H1 (cell line): ENCODE measurements around the gene FADS3. TPM values are rescaled to one million over a fixed set of nuclear protein-coding genes. Genes with fewer than 3 reads are reported as not detected.

Experiments used
- CTCF ChIA-PET: fragments of 300-600 bp; sonication (Branson Sonifier 250); formaldehyde crosslinking; loops from one replicate; lab custom pipeline; 2021; ENCODE audit not compliant: partially characterized antibody; lab: Charles Lee
- POLR2A ChIA-PET: fragments of 300-600 bp; sonication (Branson Sonifier 250); formaldehyde crosslinking; loops from one replicate; lab custom pipeline; 2021; ENCODE audit warnings: inconsistent platforms; ENCODE audit not compliant: partially characterized antibody; lab: Charles Lee
- DNase-seq, 2 experiments: peaks; one replicate each; pipeline versions ENCODE4 v3.0.0 to v3.0.0-alpha.2; 2010 to 2022; ENCODE audit warnings: low spot score in 2 of 2, low read depth in 1 of 2, mixed read lengths in 1 of 2
- FAIRE-seq: peaks from 2 replicates; lab custom pipeline; 2011; peaks lifted over from hg19 to GRCh38; lab: Jason Lieb, UNC
- H2AFZ ChIP-seq: 2 replicates; pipeline ENCODE4 v1.8.1; 2012; ENCODE audit warnings: low read length, inconsistent platforms
- H2AK5ac ChIP-seq: 2 replicates; pipeline ENCODE4 v1.6.1; 2013; ENCODE audit warnings: low read depth, low read length
- H2BK120ac ChIP-seq: replicated peaks from 2 replicates; pipeline ENCODE3; 2013; ENCODE audit warnings: low read depth, low read length, inconsistent platforms
- H2BK12ac ChIP-seq: 2 replicates; pipeline ENCODE4 v1.6.1; 2013; ENCODE audit warnings: low read depth, low read length
- H2BK15ac ChIP-seq: 2 replicates; pipeline ENCODE4 v1.6.1; 2013; ENCODE audit warnings: low read length
- H2BK20ac ChIP-seq: 2 replicates; pipeline ENCODE4 v1.6.1; 2013; ENCODE audit warnings: low read length
- H2BK5ac ChIP-seq: 2 replicates; pipeline ENCODE4 v1.6.1; 2013; ENCODE audit warnings: low read depth, low read length
- H3K14ac ChIP-seq: 2 replicates; pipeline ENCODE4 v1.6.1; 2013; ENCODE audit warnings: inconsistent platforms; ENCODE audit not compliant: insufficient read length
- H3K18ac ChIP-seq: 2 replicates; pipeline ENCODE4 v1.6.1; 2013; ENCODE audit warnings: low read length; ENCODE audit errors: extremely low read depth
- H3K23ac ChIP-seq: 2 replicates; pipeline ENCODE4 v1.6.1; 2013; ENCODE audit warnings: inconsistent platforms; ENCODE audit not compliant: insufficient read length
- H3K23me2 ChIP-seq: 2 replicates; pipeline ENCODE4 v1.6.1; 2013; ENCODE audit warnings: low read depth, low read length
- H3K27ac ChIP-seq: 2 replicates; pipeline ENCODE4 v1.6.1; 2011; ENCODE audit warnings: low read depth, low read length, inconsistent platforms
- H3K27me3 ChIP-seq, 4 experiments: replicated peaks in 1 of 4; 1 replicate in 1 of 4; 2 replicates in 3 of 4; pipeline versions ENCODE4 v1.6.1 to v1.8.1; 2011 to 2013; ENCODE audit warnings: low read length in 3 of 4, mild to moderate bottlenecking in 3 of 4, inconsistent platforms in 2 of 4, mixed read lengths in 2 of 4, moderate library complexity in 1 of 4; ENCODE audit not compliant: control insufficient read depth in 3 of 4, insufficient read depth in 3 of 4; ENCODE audit errors: extremely low read depth in 1 of 4
- H3K36me3 ChIP-seq, 4 experiments: 2 replicates each; pipeline versions ENCODE4 v1.6.1 to v1.8.1; 2011 to 2013; ENCODE audit warnings: mild to moderate bottlenecking in 4 of 4, low read length in 3 of 4, moderate library complexity in 2 of 4, control low read depth in 1 of 4, inconsistent platforms in 1 of 4; ENCODE audit not compliant: insufficient read depth in 4 of 4, control insufficient read depth in 2 of 4
- H3K4ac ChIP-seq: replicated peaks from 2 replicates; pipeline ENCODE3; 2013; ENCODE audit warnings: low read length, low read depth, mixed read lengths, inconsistent platforms; ENCODE audit not compliant: insufficient read length
- H3K4me1 ChIP-seq, 4 experiments: replicated peaks in 1 of 4; 1 replicate in 1 of 4; 2 replicates in 3 of 4; pipeline versions ENCODE4 v1.6.1 to v1.8.1; 2011 to 2013; ENCODE audit warnings: low read length in 3 of 4, inconsistent platforms in 2 of 4, mixed read lengths in 1 of 4; ENCODE audit not compliant: insufficient read depth in 4 of 4, control insufficient read depth in 3 of 4
- H3K4me2 ChIP-seq, 2 experiments: 2 replicates each; pipeline versions ENCODE4 v1.6.1 to v1.8.1; 2011 to 2013; ENCODE audit warnings: low read depth in 2 of 2, low read length in 2 of 2, control low read depth in 1 of 2, inconsistent platforms in 1 of 2, mild to moderate bottlenecking in 1 of 2; ENCODE audit not compliant: insufficient read depth in 1 of 2
- H3K4me3 ChIP-seq, 4 experiments: fragments of 200-600, 300-600 bp in 1 of 4; sonication (generic), shearing (Covaris generic), sonication (Bioruptor Twin) in 1 of 4; 2 replicates each; pipeline versions ENCODE4 v1.5.1 to v1.8.1; 2011 to 2016; ENCODE audit warnings: low read length in 4 of 4, low read depth in 3 of 4, control low read depth in 2 of 4, inconsistent platforms in 2 of 4, mild to moderate bottlenecking in 2 of 4, mixed read lengths in 1 of 4, moderate library complexity in 1 of 4; ENCODE audit not compliant: insufficient read depth in 2 of 4; ENCODE audit errors: extremely low read depth in 1 of 4
- H3K56ac ChIP-seq: replicated peaks from 2 replicates; pipeline ENCODE3; 2013; ENCODE audit warnings: low read depth, mild to moderate bottlenecking, mixed read lengths, low read length, inconsistent platforms; ENCODE audit not compliant: insufficient read length
- H3K79me1 ChIP-seq: 2 replicates; pipeline ENCODE4 v1.6.1; 2013; ENCODE audit warnings: low read depth, low read length, control low read depth
- H3K79me2 ChIP-seq, 2 experiments: 2 replicates each; pipeline versions ENCODE4 v1.6.1 to v1.8.1; 2012 to 2013; ENCODE audit warnings: low read length in 2 of 2, mild to moderate bottlenecking in 2 of 2, inconsistent platforms in 1 of 2; ENCODE audit not compliant: insufficient read depth in 2 of 2, control insufficient read depth in 1 of 2
- H3K9ac ChIP-seq, 4 experiments: replicated peaks in 1 of 4; 1 replicate in 1 of 4; 2 replicates in 3 of 4; pipeline versions ENCODE4 v1.6.1 to v1.8.1; 2011 to 2013; ENCODE audit warnings: low read depth in 3 of 4, low read length in 3 of 4, control low read depth in 2 of 4, mild to moderate bottlenecking in 2 of 4, moderate library complexity in 2 of 4, inconsistent platforms in 1 of 4; ENCODE audit errors: extremely low read depth in 1 of 4
- H3K9me3 ChIP-seq, 2 experiments: 2 replicates each; pipeline versions ENCODE4 v1.6.1 to v1.8.1; 2012 to 2013; ENCODE audit warnings: mild to moderate bottlenecking in 2 of 2, moderate library complexity in 2 of 2, control low read depth in 1 of 2, inconsistent platforms in 1 of 2, low read depth in 1 of 2, low read length in 1 of 2, mixed read lengths in 1 of 2; ENCODE audit not compliant: insufficient read depth in 2 of 2
- H4K20me1 ChIP-seq, 2 experiments: replicated peaks in 1 of 2; 2 replicates each; pipeline versions ENCODE3 to v1.8.1; 2011 to 2013; ENCODE audit warnings: inconsistent platforms in 2 of 2, low read length in 2 of 2, mild to moderate bottlenecking in 1 of 2; ENCODE audit not compliant: insufficient read depth in 2 of 2, control insufficient read depth in 1 of 2
- H4K5ac ChIP-seq: 2 replicates; pipeline ENCODE4 v1.6.1; 2013; ENCODE audit warnings: low read length, low read depth, mixed read lengths, inconsistent platforms; ENCODE audit not compliant: insufficient read length
- H4K8ac ChIP-seq: 2 replicates; pipeline ENCODE4 v1.8.0; 2013; ENCODE audit warnings: mild to moderate bottlenecking, moderate library complexity, low read length, inconsistent platforms; ENCODE audit not compliant: insufficient read depth; ENCODE audit errors: extremely low read depth
- H4K91ac ChIP-seq: replicated peaks from 2 replicates; pipeline ENCODE3; 2013; ENCODE audit warnings: low read length, mixed read lengths, inconsistent platforms; ENCODE audit not compliant: insufficient read length
- BACH1 ChIP-seq: IDR thresholded peaks from 2 replicates; pipeline ENCODE4 v1.6.1; 2012; ENCODE audit warnings: low read length, improper control_type of control experiment
- CBX5 ChIP-seq: fragments of 300-800, 300-1000 bp; sonication (generic); IDR thresholded peaks from 2 replicates; pipeline ENCODE4 v1.7.1; 2016; ENCODE audit warnings: antibody characterized with exemption, low read length, low read depth
- CREB1 ChIP-seq: IDR thresholded peaks from 2 replicates; pipeline ENCODE4 v1.6.1; 2012; ENCODE audit warnings: inconsistent platforms
- CTCF ChIP-seq, 3 experiments: IDR thresholded peaks; 1 replicate in 2 of 3; 2 replicates in 1 of 3; pipeline versions ENCODE4 v1.5.1 to v1.6.1; 2011; ENCODE audit warnings: low read length in 3 of 3, mild to moderate bottlenecking in 3 of 3, inconsistent platforms in 2 of 3, low read depth in 1 of 3, moderate library complexity in 1 of 3; ENCODE audit not compliant: insufficient read depth in 1 of 3; ENCODE audit errors: control extremely low read depth in 1 of 3
- EGR1 ChIP-seq: IDR thresholded peaks from 2 replicates; pipeline ENCODE4 v1.6.1; 2011; ENCODE audit warnings: low read depth, low read length, borderline replicate concordance
- HDAC2 ChIP-seq, 2 experiments: fragments of 300-600 bp in 1 of 2; sonication (generic) in 1 of 2; IDR thresholded peaks; 2 replicates each; pipeline ENCODE4 v1.6.1; 2011 to 2012; ENCODE audit warnings: low read depth in 2 of 2, low read length in 2 of 2, mild to moderate bottlenecking in 2 of 2, moderate library complexity in 2 of 2, borderline replicate concordance in 1 of 2, inconsistent platforms in 1 of 2
- KDM1A ChIP-seq: fragments of 200-600, 300-600 bp; sonication (generic); IDR thresholded peaks from 2 replicates; pipeline ENCODE4 v1.7.1; 2016; ENCODE audit warnings: mild to moderate bottlenecking, low read length, borderline replicate concordance
- KDM4A ChIP-seq: IDR thresholded peaks from one replicate; pipeline ENCODE4 v1.7.1; 2012; ENCODE audit warnings: low read depth, mild to moderate bottlenecking, moderate library complexity, low read length, inconsistent platforms; ENCODE audit not compliant: severe bottlenecking
- NANOG ChIP-seq: IDR thresholded peaks from 2 replicates; pipeline ENCODE4 v1.6.1; 2011; ENCODE audit warnings: low read length, low read depth, mild to moderate bottlenecking, inconsistent platforms; ENCODE audit not compliant: insufficient read depth, poor library complexity, severe bottlenecking
- SP2 ChIP-seq: IDR thresholded peaks from 2 replicates; pipeline ENCODE4 v1.6.1; 2012; ENCODE audit warnings: mild to moderate bottlenecking, low read length, inconsistent platforms
- SP4 ChIP-seq: IDR thresholded peaks from 2 replicates; pipeline ENCODE4 v1.6.1; 2012; ENCODE audit warnings: low read length, inconsistent platforms
- WGBS, 2 experiments: shearing (Covaris generic) in 1 of 2; methylation state at CpG; one replicate each; pipeline versions ENCODE4 v1.1.6 to v1.1.7; 2013 to 2015; ENCODE audit warnings: low lambda C conversion rate in 2 of 2, mixed read lengths in 2 of 2, inconsistent platforms in 1 of 2, low coverage in 1 of 2, missing lambda C conversion rate in 1 of 2; ENCODE audit not compliant: insufficient replicate concordance in 2 of 2, insufficient coverage in 1 of 2, insufficient read length in 1 of 2; ENCODE audit errors: extremely low coverage in 1 of 2, missing lambda C conversion rate in 1 of 2; 5-methylcytosine and 5-hydroxymethylcytosine counted together
- polyA plus RNA-seq, 7 experiments: library from polyadenylated mRNA; depleted of rRNA in 3 of 7; stranded (reverse) in 5 of 7; unstranded in 2 of 7; fragments of >200 nt in 5 of 7; fragments of 200-250 nt in 2 of 7; gene quantifications; 1 replicate in 5 of 7; 2 replicates in 1 of 7; 4 replicates in 1 of 7; pipeline versions ENCODE4 v1.2.1 to v1.2.3, GENCODE V29; 2011 to 2013; ENCODE audit warnings: missing spikeins in 2 of 7, mixed read lengths in 2 of 7
- total RNA-seq: library from RNA; stranded (reverse); fragmentation: NEBNext Ultra II Directional; extraction: Animal tissue kit (Norgen Biotek cat#: 25700); gene quantifications from 2 replicates; pipeline ENCODE4 v1.2.1, GENCODE V29; 2021

The FADS3 gene
- total and polyA plus RNA-seq, 2 of the 8 experiments (the other 6 are each of a cell fraction or from before 2014, with no cell fraction given), result 43.8 to 76.3 TPM

- Histone ChIP-seq H2AFZ (no peak overlapping the region), H3K4me3 (no peak overlapping the region), H3K27ac (no peak overlapping the region), H2BK15ac (peak overlapping the region; percentile 98; the same call in 1 of the 2 replicates), H4K20me1 (peaks cover 0 to 9% of the 10 kb centered on the region in 2 experiments), H3K9ac (no peak overlapping the region; a peak in 1 of 7 replicates), H4K5ac (no peak overlapping the region), H3K79me2 (peaks cover 0 to 2% of the 10 kb centered on the region in 2 experiments; a peak in 1 of 4 replicates), H3K56ac (no peak overlapping the region), H3K9me3 (no peaks in the 10 kb centered on the region), H3K18ac (no peak overlapping the region), H3K79me1 (no peaks in the 10 kb centered on the region; the same call in 1 of the 2 replicates), H2BK120ac (no peak overlapping the region), H3K4me2 (no peak overlapping the region), H3K23me2 (no peaks in the 10 kb centered on the region), H3K23ac (no peak overlapping the region), H3K4me1 (peaks cover 0 to 17% (median 8%) of the 10 kb centered on the region in 4 experiments), H3K14ac (no peak overlapping the region), H2AK5ac (peak overlapping the region; percentile 47; the same call in 1 of the 2 replicates), H2BK12ac (peak overlapping the region; percentile 21; the same call in 1 of the 2 replicates), H3K36me3 (peaks cover 0 to 4% (median 0%) of the 10 kb centered on the region in 4 experiments; a peak in 1 of 8 replicates), H2BK20ac (no peak overlapping the region), H3K4ac (no peak overlapping the region), H4K91ac (no peak overlapping the region), H3K27me3 (no peaks in the 10 kb centered on the region), H4K8ac (no peak overlapping the region), H2BK5ac (peak overlapping the region; percentile 28; the same call in 1 of the 2 replicates)
- DNase-seq (no peak), FAIRE-seq (no peak)
- CTCF ChIA-PET, result interaction anchor here (0.6 to 23.2 kb wide), 10 partner anchors 8 to 236 kb away, joined by 3 to 658 read pairs (median 8); partner anchors contain the start of gene BEST1
- POLR2A ChIA-PET, result interaction anchor here (1.2 to 1.7 kb wide), 3 partner anchors 8 to 68 kb away, joined by 3 to 7 read pairs (median 4); partner anchors contain the start of gene FADS2
- 76% methylated on average over 6 of the region's 6 CpGs; no CpG with 5 or more reads in 1 of the 2 experiments for WGBS, 2 experiments
- TF ChIP-seq SP2 (no peak), CTCF (IDR thresholded peaks at IDR 0.05; ENCODE audit: control extremely low read depth in 1 of 3, insufficient read depth in 1 of 3, low read depth in 1 of 3, low read length in 3 of 3) (no peak), CREB1 (no peak), KDM4A (no peak), BACH1 (no peak), CBX5 (no peak), KDM1A (no peak), HDAC2 (IDR thresholded peaks at IDR 0.05; ENCODE audit: borderline replicate concordance in 1 of 2, low read depth in 2 of 2, low read length in 2 of 2) (no peak), SP4 (no peak), EGR1 (no peak), NANOG (no peak)
These were observed 8.5 kb downstream of the FADS3 start for GRCh38 chr11:61882879-61883278.
